ENCODE results near the gene SND1.
"Not testable (repeated sequence)": the region's sequence is repeated elsewhere in the genome, so short reads cannot be mapped to it uniquely, and the experiment has no call there.

SND1 gene

DNA sequence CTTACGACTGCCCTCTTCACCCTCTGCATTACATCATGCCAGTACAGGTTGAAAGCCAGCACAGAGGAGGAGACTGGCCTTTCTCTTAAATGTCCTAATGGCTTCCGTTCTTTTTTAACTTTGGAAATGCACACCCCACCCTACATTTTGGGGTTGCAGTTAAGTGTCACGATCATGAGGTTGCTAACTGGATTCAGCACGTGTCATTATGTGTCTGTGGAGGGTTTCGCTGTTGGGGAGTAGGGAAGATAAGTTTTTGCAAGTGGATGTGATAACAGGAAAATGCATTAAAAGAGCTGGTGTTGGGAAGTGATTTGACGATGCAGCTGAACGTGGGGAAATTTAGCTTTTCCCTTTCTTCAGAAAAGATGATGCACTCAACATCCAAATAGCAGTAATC lies 243.4 kb downstream of the SND1 start:
- DNase-seq, result no peak

DNA sequence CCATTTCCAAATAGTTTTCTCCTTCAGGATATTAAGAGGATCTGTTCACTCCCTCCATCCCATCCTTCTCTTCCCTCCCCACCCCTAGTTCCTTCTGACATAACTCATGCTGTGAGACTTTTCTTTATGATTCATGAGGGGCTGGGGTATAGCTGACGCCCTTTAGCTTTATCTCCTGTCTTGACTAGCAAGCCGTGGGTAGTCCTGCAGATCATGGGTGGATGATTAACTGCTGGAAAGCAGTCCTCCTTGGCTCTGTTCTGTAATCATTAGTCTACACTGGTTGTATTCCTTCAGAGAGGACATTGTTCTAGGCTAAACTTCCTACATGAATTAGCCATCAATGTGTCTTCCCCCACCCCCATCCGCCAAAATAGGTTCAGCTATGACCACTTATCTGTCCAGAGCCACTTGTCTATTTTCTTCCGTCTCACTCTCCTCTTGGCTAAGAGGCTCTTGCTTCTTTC lies 243.9 kb downstream of the SND1 start:
- no peak for DNase-seq

GRCh38 chr7:127896659-127897058 lies 244.7 kb downstream of the SND1 start:
- no peak for DNase-seq

DNA sequence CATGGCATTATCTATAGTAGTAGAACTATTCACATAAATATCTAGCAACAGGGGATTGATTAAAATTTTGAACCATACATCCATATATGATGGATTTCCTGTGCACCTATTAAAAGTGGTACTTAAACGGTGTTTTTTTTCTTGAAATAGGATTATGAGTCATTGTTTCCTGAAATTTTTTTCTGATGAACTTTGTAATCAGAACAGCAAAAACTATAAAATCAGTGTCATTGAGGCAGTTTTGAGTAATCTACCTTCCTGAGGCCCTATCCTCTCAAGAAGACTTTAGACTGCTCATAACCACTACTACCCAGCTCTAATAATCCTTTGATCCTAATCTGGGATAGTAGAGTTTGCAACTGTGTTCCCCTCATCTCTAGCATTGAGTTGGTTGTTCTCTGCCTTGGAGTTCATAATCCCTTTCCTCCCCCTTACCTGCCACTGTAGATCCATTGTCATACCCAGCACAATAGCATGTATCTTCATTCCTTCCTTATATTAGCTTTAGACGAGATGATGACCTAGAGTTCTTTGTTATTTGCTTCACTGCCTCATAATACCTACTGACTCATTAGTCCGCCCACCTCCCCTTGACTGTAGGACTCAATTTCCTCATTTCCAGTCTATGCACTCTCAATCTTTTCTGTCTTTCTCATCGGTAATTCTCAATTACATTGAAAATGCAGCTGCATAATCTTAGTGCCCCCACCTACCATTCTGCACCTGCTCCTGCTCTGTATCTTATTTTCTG lies 245.9 kb downstream of the SND1 start:
- DNase-seq, result no peak

DNA sequence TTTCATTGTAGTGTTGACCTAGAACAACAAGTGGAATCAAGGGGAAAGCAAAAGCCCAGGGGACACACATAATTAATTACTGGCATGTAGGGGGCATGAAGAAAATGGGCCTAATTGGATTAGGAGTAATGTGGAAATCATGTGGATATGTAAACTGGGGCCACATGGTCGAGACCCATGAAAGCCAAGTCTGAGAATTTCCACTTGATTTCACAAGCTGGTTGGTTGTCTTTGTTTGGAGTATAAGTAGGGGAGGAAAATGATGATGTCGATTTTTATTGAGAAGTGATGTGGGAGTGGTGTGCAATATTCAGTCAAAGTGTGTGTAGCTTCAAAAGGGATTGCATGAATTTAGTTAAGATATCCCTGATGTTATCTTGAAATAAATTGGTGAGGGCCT lies 247.4 kb downstream of the SND1 start:
- DNase-seq, result no peak

DNA sequence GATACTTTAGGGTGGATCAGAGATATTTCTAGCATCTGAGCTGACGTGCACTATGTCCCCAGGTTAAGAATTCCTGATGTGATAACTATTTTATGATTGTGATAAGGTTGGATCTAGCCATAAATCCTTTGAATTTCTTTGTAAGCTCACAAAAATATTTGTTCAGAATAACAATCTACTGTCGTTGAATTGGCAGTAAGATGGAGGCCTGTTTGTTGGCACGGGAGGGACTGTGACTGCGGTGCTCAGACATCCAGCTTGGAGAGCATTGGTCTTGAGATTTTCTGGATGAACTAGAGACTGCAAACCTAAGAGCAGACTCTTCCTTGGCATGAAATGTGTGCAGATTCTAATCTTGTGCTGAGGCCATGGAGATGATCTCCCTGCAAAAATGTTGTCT lies 248.1 kb downstream of the SND1 start:
- no peak for DNase-seq

DNA sequence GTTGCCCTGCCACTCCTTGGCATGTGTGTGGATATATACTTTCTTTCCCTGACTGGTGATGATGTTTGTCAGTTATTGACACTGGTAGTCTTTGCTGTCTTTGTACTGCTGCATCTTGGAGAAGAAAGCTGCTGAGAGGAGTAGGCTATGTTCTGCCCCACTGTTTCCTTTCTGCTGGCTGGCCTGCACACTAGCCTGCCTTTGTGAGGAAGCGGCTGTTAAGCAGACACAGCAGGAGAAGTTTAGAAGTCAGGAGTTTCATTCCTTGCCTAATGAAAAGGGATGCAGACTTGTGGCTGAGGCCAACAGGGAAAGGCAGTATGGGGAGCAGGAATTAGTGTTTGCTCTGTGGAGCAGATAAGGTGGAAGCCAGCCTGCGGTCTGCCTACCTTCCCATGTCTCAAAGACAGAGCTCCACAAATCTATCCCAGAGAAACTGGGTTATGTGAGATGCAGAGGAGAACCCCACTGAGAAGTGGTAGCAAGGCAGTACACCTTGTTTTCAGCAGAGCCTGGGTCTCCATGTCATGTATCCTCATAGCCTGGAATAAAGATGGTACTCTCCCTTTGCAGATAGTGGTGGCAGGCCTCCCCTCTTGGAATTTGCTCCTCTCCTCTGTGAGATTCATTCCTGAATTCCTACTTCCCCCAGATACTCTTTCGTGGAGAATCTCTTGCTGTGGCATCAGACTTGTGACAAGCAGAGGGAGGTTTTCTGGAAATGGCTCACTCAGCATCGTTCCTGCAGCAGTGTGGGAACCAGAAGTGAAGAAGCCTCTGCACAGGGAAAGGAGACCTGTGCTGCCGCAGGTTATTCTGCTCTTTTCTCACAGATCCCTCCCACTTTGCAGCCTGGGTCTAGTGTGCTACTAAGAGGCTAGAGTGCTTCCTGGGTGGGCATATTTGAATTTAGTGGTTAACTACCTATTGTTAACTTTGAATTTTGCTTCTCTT lies 249.0 kb downstream of the SND1 start:
- DNase-seq, result peak; percentile 38

GRCh38 chr7:127901895-127902703 lies 250.1 kb downstream of the SND1 start:
- DNase-seq, result no peak

GRCh38 chr7:127902753-127903152 lies 250.8 kb downstream of the SND1 start:
- not testable (repeated sequence) for DNase-seq

- DNase-seq, result no peak
These were observed 252.1 kb downstream of the SND1 start for GRCh38 chr7:127903892-127904669.

- no peak for DNase-seq
These were observed 252.6 kb downstream of the SND1 start for GRCh38 chr7:127904670-127904985.

DNA sequence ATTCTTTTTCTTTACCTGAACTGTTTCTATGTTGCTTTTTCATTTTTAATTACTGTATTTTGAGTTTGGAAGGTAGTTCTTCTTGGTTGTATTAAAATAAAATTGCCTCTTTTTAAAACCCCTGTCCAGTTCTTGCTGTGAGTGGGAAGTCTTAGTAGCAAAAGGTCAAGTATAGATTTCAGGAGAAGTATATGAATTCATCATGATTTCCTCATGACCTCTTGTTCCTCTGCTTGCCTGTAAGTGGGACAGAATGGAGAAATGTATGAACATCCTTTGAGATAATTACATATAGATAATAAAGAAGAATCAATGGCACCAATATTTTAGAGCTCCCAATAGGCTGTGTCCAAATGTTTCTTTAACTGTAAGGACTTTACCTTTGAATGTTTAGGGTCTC lies 253.0 kb downstream of the SND1 start:
- DNase-seq, result no peak

- DNase-seq, result no peak
These were observed 253.7 kb downstream of the SND1 start for GRCh38 chr7:127905491-127906330.

GRCh38 chr7:127907110-127908040 lies 255.4 kb downstream of the SND1 start:
- DNase-seq, result no peak

DNA sequence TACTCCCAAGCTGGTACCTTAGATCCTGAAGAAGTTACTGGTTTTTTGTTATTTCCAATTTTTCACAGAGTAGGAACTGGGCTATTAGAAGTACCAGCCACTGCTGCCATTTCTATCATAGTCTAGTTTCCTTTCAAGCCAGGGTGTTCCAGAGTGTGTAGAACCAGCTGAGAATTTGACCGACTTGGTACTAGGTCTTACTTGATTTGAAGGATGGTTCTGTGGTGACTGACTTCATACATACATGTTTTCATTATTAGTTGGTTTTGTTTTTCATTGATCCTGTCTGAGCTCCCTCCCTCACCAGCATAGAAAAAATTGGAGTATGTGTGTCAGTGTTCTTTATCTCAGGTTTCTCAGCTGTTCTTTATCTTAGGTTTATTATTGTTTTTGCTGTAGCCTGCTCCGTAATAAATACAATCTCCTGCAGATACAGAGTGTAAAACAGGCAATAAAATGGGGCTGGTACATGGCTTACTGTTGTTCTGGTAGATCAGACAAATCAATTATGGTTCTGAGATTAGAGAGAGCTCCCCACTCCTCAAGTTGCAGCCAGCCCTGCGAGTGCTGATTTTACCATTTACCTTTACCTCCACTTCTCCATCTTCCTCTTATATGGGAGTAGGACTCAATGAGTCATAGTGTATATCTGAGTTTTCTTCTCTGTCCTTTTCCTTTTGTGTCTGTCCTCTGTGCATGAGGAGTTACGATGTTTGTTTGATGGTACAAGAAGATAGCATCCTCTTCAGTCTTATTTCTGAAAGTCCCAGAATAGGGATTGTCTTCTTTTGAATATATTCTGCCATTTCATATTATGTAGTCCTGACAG lies 256.6 kb downstream of the SND1 start:
- DNase-seq, result no peak

- DNase-seq, result no peak
These were observed 257.6 kb downstream of the SND1 start for GRCh38 chr7:127909424-127910152.

GRCh38 chr7:127910670-127911069 lies 258.7 kb downstream of the SND1 start:
- DNase-seq, result no peak

DNA sequence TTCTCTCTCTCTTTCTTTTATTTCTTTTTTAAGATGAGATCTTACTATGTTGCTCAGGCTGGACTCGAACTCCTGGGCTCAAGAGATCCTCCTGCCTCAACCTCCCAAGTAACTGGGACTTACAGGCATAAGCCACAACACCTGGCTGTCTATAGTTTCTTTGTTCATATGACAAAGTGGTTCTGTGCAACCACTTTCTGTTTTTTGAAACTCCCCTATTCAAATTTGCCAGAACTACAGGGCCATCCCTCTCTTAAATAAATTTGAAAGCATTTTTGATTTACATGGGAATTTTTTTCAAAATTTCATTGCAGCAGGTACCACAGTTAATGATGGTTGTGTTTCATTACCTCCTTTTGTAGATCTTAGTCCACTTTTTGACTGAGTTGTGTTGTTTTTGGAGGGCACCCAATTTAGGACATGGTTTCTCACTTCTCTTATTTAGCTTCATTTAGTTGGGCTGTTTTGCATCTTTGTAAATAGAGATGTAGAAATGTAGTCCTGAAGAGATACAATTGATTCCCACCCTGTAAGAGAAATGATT lies 260.0 kb downstream of the SND1 start:
- DNase-seq, result no peak
